ENCODE data around the gene TAL2.
"Not testable (repeated sequence)": the region's sequence is repeated elsewhere in the genome, so short reads cannot be mapped to it uniquely, and the experiment has no call there.

DNA sequence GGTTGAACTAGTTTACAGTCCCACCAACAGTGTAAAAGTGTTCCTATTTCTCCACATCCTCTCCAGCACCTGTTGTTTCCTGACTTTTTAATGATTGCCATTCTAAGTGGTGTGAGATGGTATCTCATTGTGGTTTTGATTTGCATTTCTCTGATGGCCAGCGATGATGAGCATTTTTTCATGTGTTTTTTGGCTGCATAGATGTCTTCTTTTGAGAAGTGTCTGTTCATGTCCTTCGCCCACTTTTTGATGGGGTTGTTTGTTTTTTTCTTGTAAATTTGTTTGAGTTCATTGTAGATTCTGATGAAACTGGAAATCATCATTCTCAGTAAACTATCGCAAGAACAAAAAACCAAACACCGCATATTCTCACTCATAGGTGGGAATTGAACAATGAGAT, 41.4 kb downstream of the TAL2 start:
- not testable (repeated sequence) for TF ChIP-seq SIN3A (IDR thresholded peaks at IDR 0.05; ENCODE audit: borderline replicate concordance, insufficient read depth, low read depth, low read length); POLR2AphosphoS5 (IDR thresholded peaks at IDR 0.05; ENCODE audit: low read depth, low read length)
- TF ChIP-seq, protein P1, sequence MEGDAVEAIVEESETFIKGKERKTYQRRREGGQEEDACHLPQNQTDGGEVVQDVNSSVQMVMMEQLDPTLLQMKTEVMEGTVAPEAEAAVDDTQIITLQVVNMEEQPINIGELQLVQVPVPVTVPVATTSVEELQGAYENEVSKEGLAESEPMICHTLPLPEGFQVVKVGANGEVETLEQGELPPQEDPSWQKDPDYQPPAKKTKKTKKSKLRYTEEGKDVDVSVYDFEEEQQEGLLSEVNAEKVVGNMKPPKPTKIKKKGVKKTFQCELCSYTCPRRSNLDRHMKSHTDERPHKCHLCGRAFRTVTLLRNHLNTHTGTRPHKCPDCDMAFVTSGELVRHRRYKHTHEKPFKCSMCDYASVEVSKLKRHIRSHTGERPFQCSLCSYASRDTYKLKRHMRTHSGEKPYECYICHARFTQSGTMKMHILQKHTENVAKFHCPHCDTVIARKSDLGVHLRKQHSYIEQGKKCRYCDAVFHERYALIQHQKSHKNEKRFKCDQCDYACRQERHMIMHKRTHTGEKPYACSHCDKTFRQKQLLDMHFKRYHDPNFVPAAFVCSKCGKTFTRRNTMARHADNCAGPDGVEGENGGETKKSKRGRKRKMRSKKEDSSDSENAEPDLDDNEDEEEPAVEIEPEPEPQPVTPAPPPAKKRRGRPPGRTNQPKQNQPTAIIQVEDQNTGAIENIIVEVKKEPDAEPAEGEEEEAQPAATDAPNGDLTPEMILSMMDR (IDR thresholded peaks at IDR 0.05) = not testable (repeated sequence)
- TF ChIP-seq, protein P2, sequence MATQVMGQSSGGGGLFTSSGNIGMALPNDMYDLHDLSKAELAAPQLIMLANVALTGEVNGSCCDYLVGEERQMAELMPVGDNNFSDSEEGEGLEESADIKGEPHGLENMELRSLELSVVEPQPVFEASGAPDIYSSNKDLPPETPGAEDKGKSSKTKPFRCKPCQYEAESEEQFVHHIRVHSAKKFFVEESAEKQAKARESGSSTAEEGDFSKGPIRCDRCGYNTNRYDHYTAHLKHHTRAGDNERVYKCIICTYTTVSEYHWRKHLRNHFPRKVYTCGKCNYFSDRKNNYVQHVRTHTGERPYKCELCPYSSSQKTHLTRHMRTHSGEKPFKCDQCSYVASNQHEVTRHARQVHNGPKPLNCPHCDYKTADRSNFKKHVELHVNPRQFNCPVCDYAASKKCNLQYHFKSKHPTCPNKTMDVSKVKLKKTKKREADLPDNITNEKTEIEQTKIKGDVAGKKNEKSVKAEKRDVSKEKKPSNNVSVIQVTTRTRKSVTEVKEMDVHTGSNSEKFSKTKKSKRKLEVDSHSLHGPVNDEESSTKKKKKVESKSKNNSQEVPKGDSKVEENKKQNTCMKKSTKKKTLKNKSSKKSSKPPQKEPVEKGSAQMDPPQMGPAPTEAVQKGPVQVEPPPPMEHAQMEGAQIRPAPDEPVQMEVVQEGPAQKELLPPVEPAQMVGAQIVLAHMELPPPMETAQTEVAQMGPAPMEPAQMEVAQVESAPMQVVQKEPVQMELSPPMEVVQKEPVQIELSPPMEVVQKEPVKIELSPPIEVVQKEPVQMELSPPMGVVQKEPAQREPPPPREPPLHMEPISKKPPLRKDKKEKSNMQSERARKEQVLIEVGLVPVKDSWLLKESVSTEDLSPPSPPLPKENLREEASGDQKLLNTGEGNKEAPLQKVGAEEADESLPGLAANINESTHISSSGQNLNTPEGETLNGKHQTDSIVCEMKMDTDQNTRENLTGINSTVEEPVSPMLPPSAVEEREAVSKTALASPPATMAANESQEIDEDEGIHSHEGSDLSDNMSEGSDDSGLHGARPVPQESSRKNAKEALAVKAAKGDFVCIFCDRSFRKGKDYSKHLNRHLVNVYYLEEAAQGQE (IDR thresholded peaks at IDR 0.05; ENCODE audit: insufficient read depth in 1 of 2, low read depth in 2 of 2, low read length in 1 of 2) = not testable (repeated sequence)

All from Panc1 (cell line).